ENCODE measurements around the gene SMCO2.
"Not testable (repeated sequence)": the region's sequence is repeated elsewhere in the genome, so short reads cannot be mapped to it uniquely, and the experiment has no call there.

The SMCO2 gene

DNA sequence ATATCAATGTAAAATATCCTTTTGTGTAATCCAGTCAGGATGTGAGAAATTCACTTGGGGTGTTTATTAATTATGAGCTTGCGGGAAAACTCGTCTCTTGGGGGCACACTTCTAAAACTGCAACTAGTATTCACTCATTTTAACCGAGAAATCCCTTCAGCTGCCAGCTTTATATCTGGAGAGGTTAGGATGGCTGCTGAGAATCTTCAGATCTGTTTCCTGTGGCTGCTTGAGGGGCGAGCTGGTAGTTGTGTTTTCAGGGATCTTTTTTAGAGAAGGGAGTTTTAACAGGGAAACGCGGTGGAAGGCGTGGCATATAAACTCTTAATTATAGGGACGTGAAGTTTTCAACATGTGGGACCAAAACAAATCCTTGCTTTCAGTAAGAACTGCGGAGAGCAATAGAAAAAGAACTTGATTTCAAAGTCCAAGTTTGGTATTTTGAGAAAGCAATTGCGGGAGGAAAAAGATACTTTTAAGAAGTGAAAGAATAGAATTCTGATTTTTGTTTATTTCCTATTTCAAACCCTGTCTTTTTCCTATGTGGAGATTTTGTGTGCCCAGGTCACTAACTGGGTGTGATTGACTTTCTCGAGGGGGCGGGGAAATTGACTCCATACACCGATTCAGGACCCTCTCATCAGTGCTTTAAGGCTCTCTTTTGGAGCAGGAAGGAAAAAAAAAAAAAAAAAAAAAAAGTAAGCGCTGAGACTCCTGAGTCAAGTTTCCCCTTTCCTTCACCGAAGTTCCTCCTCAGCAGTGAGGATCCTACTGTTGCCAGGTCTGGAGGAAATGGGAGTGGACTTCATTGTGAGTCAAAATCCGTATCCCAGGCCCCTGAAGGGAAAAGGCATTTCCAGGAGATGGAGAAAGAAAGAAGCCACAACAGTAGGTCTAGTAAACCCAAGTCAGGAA is 78.6 kb downstream of the SMCO2 start:
- no peak for DNase-seq (ENCODE audit: low read depth, low spot score)

GRCh38 chr12:27527512-27527911 is 81.0 kb downstream of the SMCO2 start:
- no peak for DNase-seq (ENCODE audit: low read depth, low spot score)

DNA sequence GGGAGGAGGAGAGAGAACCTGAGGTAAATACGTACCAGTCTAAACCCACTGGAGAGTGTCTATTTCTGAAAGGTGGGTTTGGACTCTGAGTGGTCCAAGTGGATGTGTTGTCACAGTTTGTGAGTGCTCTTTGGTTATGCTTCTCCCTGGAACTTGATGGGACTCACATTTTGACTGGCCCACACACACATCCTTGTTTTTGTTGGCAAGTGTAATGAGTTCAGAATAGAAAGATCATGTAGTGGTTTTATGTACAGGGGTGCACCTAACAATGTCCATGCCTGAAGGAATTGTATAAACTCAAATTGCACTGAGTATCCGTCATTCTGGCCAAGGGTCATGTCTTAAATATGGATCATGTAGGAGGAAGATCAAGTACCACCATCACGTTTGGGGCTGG is 82.3 kb downstream of the SMCO2 start:
- DNase-seq (ENCODE audit: low read depth, low spot score): no peak

- DNase-seq (ENCODE audit: low read depth, low spot score): no peak
Observed at GRCh38 chr12:27530157-27530922, 83.8 kb downstream of the SMCO2 start.

- no peak for DNase-seq (ENCODE audit: low read depth, low spot score)
Observed at GRCh38 chr12:27531896-27532295, 85.4 kb downstream of the SMCO2 start.

GRCh38 chr12:27534060-27534764 is 87.7 kb downstream of the SMCO2 start:
- DNase-seq (ENCODE audit: low read depth, low spot score): no peak

DNA sequence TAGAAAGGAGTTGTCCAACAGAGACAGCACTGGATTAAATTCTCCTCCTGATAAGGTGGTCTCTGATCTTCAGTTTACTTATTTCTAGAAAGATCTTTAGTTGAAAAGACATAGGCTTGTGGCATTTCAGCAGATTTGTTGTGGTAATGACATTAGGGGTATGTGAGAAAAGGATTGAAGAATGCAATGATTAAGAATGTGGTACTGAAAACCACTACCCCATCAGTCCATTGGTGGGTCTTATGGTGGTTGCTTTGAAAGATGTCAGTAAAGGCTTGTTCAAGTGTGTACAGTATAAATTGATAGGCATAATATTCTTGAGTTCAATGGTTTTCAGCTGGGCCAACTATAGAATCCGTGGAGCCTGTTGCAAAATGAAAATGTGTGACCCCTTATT is 88.2 kb downstream of the SMCO2 start:
- no peak for DNase-seq (ENCODE audit: low read depth, low spot score)

DNA sequence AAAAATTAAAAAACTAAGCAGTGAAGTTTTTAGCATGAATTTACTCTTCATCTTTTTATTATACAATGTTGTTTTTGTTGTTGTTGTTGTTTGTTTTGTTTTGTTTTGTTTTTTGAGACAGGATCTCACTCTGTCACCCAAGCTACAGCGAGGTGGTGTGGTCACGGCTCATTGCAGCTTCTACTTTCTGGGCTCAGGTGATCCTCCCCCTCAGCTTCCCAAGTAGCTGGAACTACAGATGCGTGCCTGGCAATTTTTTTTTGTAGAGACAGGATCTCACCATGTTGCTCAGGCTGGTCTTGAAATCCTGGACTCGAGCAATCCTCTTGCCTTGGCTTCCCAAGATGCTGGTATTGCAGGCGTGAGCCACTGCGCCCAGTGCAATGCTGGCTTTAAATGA is 88.8 kb downstream of the SMCO2 start:
- DNase-seq (ENCODE audit: low read depth, low spot score): no peak

- DNase-seq (ENCODE audit: low read depth, low spot score): no peak
Observed at GRCh38 chr12:27537855-27538675, 91.5 kb downstream of the SMCO2 start.

GRCh38 chr12:27539191-27539631 is 92.7 kb downstream of the SMCO2 start:
- no peak for DNase-seq (ENCODE audit: low read depth, low spot score)

DNA sequence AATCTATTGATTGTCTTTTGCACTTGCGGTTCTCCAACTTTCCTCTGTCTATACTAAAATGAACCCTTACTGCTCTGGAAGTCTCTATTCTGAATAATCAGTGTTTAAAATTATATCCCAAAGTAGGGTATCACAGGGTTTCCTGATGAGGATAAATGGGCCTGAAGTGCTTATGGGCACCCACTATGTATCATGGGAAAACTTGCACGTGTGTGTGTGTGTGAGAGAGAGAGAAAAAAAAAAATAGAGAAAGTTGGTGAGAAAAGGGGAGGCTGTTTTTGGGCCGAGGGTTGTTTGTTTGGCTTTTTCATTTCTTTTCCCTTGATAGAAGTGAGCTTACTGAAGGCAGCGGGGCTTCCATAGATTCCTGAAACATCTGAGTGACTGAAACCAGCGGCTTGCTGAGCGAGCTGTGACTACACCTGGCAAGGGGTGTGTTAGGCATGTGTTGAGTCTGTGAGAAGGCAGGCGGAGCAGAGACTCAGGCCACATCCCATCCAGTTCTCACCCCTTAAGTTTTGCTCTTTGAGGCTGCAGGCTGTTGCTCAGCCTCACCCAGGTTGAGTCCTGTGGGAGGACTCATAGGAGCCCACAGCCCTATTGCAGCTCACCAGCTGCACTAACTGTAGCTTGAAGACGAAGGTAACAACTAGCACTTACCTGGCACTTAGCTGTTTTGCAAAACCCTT is 94.6 kb downstream of the SMCO2 start:
- no peak for DNase-seq (ENCODE audit: low read depth, low spot score)

DNA sequence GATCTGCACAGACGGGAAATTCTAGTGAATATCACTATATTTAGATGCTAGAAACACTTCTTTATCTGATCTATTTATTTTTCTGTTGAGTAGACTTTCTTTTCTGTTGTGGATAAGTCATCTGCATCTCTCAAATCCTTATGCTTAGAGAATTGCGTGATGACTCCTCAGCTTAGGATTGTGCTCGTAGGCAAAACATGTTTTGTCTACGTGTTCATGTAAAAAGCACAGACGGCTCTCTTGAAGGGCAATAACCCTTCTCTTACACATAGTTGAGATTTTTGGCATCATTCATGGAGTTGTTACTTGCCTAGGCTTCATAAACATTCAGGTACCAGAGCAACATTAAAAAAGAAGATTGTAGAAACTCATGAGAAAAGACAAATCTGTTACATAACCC is 96.1 kb downstream of the SMCO2 start:
- no peak for DNase-seq (ENCODE audit: low read depth, low spot score)

GRCh38 chr12:27544858-27545257 is 98.3 kb downstream of the SMCO2 start:
- DNase-seq (ENCODE audit: low read depth, low spot score): not testable (repeated sequence)

DNA sequence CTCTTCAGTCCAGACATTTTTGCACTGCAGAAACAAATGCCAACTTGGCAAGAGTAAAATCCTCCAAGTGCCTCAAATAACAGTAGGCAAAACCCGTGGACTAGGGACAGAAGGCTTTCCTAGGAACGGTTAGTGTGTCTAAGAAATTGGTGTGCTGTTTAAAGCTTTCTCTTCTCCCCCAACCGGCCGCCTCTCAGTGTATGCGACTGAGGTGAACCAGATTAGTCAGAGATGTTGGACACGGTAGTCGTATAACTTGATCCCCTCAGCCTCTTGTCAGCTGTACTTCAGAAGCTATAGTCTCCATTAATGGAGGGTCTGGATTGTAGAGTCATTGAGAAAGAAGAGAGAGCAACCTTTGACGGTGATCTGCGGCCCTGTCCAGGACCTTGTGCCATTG is 99.1 kb downstream of the SMCO2 start:
- no peak for DNase-seq (ENCODE audit: low read depth, low spot score)

DNA sequence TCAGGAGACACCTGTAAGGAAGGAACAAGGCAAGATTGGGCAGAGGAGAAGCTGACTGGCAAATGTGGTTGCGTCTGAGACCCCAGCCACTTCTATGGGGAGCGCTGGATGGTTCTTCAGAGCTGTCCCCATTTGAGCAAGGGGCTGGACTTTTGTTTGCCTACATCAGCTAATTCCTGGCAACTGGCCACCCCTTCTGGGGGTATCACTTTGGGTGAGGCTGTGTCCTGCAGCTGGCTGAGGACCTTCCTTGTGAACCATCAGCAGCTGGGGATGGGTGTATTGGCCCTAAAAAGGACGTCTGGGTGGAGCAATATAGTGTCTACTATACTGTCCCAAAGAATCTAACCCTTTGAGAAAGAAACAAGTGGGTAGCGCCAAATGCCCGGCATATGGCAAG is 101.1 kb downstream of the SMCO2 start:
- no peak for DNase-seq (ENCODE audit: low read depth, low spot score)

DNA sequence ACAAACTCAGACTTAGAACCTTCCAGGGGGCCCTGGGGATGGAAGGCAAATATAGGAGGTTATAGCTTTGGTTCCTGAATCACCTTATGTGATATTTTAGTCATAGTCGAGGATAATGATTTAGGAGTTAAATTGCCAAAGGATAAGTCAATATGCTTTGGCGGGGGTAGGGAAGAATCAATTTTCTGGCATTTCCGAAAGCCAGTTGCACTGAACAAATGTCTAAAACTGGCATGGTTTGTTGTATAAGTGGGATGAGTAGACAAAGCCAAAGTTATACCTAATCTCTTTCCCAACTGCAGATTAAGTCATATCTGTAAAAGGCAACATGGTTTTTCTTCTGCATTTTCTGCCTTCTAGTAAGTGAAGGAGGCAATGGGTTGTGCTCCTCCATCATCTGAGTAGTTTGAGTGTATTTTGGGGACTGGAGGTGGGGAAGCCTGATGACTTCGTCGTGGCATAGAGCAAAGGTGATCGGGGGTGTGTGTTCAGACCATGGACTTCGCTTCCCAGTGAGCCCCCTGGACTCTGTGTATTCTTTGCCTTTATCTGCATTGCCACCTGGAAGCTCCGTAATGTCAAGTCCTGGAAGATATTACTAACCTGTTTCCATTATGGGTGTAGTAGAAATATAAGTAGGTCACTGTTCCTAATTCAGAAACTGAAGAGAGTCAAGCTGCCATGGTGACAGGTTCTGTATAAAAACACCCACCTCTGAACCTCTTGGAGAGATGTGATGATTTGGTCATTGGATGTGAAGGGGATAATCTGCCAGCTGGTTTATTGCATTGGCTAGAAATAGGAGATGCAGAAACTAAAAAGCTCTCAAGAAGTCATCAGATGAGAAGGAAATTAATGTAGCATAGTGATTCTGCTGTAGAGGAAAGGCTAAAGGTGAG is 102.0 kb downstream of the SMCO2 start:
- no peak for DNase-seq (ENCODE audit: low read depth, low spot score)

DNA sequence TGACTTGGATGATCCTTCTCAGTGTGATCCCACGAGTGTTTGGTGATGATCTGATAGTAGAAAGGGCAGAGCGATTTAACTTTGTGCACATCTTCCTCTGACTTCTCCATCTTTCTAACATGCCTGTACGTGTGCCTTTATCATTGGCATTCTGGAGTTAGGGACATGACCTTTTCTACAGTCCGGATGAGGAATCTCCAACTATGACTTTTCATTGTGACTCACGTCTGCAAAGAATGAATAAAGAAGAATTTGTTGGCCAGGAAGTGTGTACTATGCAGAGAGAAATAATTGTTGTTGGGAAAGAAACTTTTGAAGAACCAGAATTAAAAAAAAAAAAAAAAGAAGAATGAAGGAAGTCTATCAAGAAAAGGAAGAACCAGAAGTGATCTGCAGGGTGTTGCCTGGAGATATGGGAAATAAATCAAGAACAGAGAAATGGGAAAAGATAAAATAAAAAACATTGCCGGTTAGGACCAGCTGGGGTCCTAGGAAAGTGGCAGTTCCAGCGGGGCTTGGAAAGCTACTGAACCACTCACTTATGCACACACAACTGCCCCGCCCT is 102.8 kb downstream of the SMCO2 start:
- no peak for DNase-seq (ENCODE audit: low read depth, low spot score)

DNA sequence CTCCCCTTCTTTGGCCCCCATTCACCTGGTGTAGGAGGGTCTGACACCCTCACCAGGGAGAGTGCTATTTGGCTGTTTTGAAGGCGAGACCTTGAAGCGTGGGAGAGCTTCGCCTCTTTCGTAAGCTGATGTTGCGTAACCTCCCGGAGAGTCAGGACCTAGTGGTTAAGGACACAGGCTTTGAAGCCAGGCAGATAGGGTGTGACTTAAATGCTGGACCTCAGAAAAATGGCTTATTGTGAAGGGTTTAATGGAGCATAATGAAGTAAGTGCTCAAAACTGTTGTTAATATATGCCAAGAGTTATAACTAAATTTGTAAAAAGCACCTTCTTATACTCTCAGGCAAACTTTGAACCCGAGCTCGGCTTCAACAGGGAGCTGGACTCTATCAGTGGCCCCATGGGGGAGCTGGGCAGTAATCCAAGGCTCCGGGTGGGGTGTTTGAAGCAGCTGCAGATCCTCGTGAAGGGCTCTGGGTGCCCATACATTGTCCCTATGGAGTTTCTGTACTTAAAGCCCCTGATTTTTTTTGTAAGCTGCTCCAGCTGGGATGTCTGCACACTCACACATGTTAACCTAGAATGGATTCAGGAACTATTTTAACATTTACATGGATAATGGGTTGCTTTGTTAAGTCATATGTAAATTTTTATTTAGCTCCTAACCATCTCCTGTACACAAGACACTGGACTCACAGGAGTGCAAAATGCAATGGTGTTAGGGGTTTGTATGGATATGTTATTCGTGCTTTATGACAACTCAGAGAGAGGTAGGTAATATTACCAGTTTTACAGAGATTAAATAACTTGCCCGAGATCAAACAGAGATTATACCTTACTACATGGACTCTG is 103.5 kb downstream of the SMCO2 start:
- DNase-seq (ENCODE audit: low read depth, low spot score): no peak

GRCh38 chr12:27550653-27550975 is 104.1 kb downstream of the SMCO2 start:
- no peak for DNase-seq (ENCODE audit: low read depth, low spot score)
